ENCODE data around the gene TP53BP2. TPM values are rescaled to one million over a fixed set of nuclear protein-coding genes. Genes with fewer than 3 reads are reported as not detected.

The TP53BP2 gene
- total RNA-seq, 4 donors from 2014 or later = 18.9 to 56.5 (median 34.7) TPM

DNA sequence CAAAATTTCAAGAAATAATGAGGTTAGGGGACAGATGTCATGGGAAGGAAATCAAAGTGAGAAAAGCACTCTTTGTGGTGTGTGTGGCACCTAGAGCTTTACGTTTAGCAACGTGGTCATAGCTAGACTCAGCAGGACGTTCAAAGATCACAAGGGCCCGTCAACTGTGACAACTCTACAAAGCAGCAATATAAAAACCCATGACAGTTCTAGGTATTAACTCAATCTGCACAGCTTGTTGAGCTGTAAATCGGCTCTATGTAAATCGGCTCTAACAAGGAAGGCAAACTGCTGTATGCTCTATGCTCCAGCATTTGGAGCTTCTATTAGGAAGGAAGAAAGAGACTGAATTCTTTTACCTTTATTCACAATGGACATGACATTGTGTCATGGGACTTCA, 64.8 kb downstream of the TP53BP2 start:
- TF ChIP-seq, protein P1, sequence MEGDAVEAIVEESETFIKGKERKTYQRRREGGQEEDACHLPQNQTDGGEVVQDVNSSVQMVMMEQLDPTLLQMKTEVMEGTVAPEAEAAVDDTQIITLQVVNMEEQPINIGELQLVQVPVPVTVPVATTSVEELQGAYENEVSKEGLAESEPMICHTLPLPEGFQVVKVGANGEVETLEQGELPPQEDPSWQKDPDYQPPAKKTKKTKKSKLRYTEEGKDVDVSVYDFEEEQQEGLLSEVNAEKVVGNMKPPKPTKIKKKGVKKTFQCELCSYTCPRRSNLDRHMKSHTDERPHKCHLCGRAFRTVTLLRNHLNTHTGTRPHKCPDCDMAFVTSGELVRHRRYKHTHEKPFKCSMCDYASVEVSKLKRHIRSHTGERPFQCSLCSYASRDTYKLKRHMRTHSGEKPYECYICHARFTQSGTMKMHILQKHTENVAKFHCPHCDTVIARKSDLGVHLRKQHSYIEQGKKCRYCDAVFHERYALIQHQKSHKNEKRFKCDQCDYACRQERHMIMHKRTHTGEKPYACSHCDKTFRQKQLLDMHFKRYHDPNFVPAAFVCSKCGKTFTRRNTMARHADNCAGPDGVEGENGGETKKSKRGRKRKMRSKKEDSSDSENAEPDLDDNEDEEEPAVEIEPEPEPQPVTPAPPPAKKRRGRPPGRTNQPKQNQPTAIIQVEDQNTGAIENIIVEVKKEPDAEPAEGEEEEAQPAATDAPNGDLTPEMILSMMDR (IDR thresholded peaks at IDR 0.05; ENCODE audit: low read depth) = no peak

DNA sequence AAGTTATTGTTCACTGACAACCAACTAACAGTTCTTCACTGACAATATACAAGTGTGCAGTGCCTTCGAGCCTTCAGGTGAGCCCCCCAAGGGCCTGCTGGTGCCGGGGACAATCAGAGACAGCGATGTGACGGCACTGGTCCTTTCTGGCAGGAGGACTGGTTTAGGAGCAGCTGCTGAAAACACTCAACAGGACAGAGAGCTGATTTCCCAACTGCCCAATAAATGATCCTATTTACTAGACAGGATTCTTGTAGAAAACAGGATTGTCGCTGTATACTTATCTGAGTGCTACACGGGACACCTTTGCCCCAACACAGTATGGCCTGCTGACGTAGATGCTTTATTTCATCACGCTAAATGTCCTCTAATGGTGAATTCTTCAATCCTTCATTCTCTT, 65.4 kb downstream of the TP53BP2 start:
- TF ChIP-seq, protein P1 (IDR thresholded peaks at IDR 0.05; ENCODE audit: low read depth) = no peak

DNA sequence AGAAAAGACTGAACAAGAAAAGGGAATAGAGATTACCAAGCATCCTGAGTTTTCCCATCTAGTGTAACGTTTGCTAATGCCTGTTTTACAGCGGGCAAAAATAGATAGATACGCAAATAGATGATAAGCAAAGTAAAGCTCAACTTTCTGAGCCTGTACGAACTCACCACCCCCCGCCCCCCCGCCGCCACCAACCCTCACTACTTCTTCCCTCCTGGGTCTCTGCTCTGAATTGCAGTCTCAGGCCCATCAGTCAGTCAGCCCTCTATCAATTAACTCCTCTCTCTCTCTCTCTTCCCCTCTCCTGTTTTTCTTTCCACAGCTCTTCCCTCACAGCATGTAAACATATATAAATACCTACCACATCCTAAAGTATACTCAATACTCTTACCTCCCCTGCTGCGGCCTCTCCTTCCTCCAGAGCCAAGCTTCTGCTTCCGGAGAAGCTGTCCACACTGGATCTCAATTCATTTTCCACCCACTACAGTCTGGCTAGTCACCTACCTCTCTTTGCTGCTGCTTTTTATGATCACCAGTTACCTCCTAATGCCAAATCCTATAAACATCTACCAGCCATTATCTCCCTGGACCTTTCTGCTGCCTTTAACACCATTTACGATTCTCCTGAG, 68.8 kb downstream of the TP53BP2 start:
- TF ChIP-seq, protein P1 (IDR thresholded peaks at IDR 0.05; ENCODE audit: low read depth) = no peak

DNA sequence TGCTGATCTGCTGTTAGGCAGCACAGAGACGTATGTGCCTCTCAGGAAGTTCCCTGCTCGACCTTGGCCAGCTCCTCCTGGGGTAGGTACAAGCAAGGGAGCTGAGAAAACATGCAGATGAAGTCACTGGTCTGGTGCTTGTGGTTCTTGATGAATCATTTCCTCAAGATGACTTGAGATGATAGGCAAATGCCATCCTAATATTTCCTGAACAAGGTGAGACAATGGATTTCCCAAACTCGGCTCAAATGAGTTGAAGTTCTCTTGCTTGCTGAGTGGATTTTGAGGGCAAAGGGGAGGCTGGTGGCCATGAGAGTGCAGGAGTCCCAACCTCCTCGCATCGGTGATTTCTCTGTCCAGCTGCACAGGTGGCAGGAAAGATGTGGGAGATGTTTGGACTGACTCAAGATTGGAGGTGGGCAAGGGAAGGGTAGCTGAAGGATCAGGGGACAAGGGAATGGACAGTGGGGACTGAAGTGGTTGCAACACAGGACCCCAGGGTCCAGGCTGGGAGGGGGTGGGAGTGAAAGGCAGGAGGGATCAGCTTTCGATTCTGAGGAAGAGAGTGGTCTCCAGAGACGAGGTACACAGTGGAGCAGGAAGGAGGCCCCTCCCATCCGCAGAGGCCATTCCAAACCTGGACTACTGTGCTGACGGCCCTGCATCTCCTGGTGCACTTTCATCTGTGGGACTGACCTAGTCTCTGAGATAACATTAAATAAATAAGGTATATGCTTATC, 69.5 kb downstream of the TP53BP2 start:
- TF ChIP-seq, protein P1 (IDR thresholded peaks at IDR 0.05; ENCODE audit: low read depth) = no peak

DNA sequence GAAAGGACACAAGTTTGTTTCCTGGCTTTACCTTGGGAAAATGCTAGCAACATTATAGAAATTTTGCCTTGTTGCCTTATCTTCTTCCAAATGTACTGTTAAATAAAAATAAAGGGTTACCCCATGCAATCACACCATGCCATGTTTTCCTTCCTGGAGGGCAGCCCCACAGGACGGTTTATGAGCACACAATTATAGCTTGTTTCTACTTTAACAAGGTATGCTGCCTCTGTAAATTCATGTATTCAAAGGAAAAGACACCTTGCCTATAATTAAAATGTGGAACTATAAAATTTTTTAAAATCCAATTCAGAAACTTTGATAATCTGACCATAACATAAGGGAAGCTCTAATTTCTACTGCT, 70.1 kb downstream of the TP53BP2 start:
- TF ChIP-seq, protein P1 (IDR thresholded peaks at IDR 0.05; ENCODE audit: low read depth) = no peak

DNA sequence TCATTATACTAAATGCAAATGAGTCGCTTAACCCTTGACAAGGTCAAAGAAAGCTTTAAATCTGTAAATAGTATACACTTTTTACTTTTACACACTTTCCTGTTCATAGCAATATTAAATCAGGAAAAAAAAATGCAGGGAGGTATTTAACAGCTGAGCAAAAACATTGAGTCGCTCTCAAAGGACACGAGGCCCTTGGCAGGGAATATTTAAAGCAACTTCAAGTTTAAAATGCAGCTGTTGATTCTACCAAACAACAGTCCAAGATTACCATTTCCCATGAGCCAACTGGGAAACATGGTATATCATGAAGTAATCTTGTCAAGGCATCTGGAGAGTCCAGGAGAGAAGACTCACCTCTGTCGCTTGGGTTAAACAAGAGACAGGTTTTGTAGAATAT, 70.7 kb downstream of the TP53BP2 start:
- TF ChIP-seq, protein P1 (IDR thresholded peaks at IDR 0.05; ENCODE audit: low read depth) = no peak

DNA sequence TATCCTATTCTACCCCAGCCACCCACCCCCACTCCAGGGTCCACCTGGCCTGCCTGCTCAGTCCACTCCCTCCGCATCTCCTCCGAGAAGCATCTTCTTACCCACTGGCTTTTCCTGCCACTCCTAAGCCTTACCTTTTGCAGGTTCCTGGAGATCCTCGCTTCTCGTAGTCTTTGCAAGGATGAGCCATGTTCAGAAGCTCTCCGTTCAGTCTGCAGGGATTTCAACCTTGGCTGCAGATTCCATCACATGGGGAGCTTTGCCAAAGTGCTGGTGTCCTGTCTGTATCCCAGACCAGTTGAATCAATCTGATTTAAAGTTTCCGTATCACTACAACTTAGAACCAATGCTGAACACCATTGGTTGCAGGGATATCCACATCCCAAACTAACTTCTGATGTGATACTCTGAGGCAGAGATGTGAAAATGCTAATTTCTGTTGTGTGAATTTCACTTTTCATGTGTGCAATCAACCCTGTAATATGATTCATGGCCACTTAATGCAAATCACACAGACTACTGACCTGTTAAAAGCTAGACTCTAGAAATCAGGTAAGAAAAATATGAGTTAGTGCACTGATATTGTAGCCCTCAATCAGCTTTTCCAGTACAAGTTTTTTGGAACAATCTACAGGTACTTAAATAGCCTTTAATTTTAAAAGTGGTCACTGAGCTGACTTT, 71.5 kb downstream of the TP53BP2 start:
- TF ChIP-seq, protein P1 (IDR thresholded peaks at IDR 0.05; ENCODE audit: low read depth) = no peak
